ENCODE measurements around the gene PHF13. TPM values are rescaled to one million over a fixed set of nuclear protein-coding genes. Genes with fewer than 3 reads are reported as not detected.

PHF13 gene
- total and polyA plus RNA-seq, 9 of the 15 experiments (the other 6 are each of a cell fraction or from before 2014, with no cell fraction given) = 1.8 to 36.1 (median 11.7) TPM

DNA sequence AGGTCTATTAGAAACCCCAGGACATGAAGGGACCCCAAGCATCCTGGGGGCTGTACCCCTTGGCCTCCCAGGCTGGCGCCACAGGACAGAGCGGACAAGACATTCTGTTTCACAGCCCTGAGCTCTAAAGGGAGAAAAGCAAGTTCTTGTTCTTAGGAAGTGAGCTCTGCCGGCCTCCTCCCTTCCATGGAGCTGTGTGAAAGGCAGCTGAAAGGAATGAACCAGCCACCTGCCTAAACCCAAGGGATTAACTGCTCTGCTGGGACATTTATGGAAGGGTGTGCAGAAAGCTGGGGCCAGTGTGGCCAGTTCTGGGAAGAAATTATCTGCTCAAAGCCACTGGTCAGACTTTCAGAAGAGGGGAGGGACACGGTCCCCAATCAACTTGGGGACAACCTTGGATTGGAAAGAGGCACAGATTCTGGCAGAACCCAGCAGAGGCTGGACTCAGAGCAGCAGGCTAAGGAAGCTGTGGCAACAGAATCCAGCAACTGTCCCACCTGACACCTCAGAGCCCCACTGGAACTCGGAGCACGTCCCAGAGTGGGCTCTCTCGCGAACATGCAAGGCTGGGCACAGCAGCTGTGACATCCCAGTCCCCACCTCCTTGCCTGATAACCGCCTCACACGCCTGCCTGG is 13.0 kb upstream of the PHF13 start (continued):
- TF ChIP-seq TGIF2 (CRISPR knock-in tag; IDR thresholded peaks at IDR 0.05) = 0 out of 2 replicates have a peak, but pooled peaks have one; percentile 21
- TF ChIP-seq NONO (IDR thresholded peaks at IDR 0.05; ENCODE audit: low read depth in 2 of 2, low read length in 1 of 2) = peak in 1 of 2 experiments; percentile 34; a peak in 1 of 4 replicates
- TF ChIP-seq PCBP2 (IDR thresholded peaks at IDR 0.05; ENCODE audit: low read depth, low read length, poor library complexity, severe bottlenecking) = no peak
- TF ChIP-seq POLR2AphosphoS5 (IDR thresholded peaks at IDR 0.05; ENCODE audit: control insufficient read depth, insufficient read depth, low read depth, low read length) = no peak
- 0 out of 2 replicates have a peak, but pooled peaks have one; percentile 25 for TF ChIP-seq RB1 (IDR thresholded peaks at IDR 0.05; ENCODE audit: low read depth)
- TF ChIP-seq ZNF277 (CRISPR knock-in tag; IDR thresholded peaks at IDR 0.05; ENCODE audit: borderline replicate concordance) = no peak
- no peak for TF ChIP-seq ZNF707 (CRISPR knock-in tag; conservative IDR thresholded peaks at IDR 0.05)
- no peak for TF ChIP-seq ATF1 (CRISPR knock-in tag; IDR thresholded peaks at IDR 0.05)
- peak; percentile 21; the same call in 1 of the 2 replicates for TF ChIP-seq ATF1 (tag; IDR thresholded peaks at IDR 0.05)
- no peak for TF ChIP-seq SMAD4 (CRISPR knock-in tag; conservative IDR thresholded peaks at IDR 0.05)
- TF ChIP-seq CHD1 (IDR thresholded peaks at IDR 0.05; ENCODE audit: low read length) = peak; percentile 46
- TF ChIP-seq TFAP4 (CRISPR knock-in tag; IDR thresholded peaks at IDR 0.05; ENCODE audit: borderline replicate concordance) = peak; percentile 92; the same call in 1 of the 2 replicates
- no peak for TF ChIP-seq ILF3 (IDR thresholded peaks at IDR 0.05; ENCODE audit: borderline replicate concordance)
- no peak for TF ChIP-seq CUX1 (CRISPR knock-in tag; IDR thresholded peaks at IDR 0.05)
- TF ChIP-seq RBM25 (IDR thresholded peaks at IDR 0.05; ENCODE audit: low read depth, low read length, severe bottlenecking) = no peak

All from K562 (cell line).